Measurements from ENCODE around the gene TBC1D14.

GRCh38 chr4:6956087-6956433, 46.4 kb downstream of the TBC1D14 start:
- TF ChIP-seq EZH2 (IDR thresholded peaks at IDR 0.05; ENCODE audit: borderline replicate concordance) (no peak), EZH2phosphoT487 (IDR thresholded peaks at IDR 0.05; ENCODE audit: low read depth, severe bottlenecking, unreplicated experiment) (no peak)
